GM12865 (cell line): ENCODE results near the gene CCDC148.

ENCODE experiments used
- DNase-seq: peaks from one replicate; pipeline ENCODE4 v3.0.0; 2010; ENCODE audit warnings: low read depth
- H3K4me3 ChIP-seq: 2 replicates; pipeline ENCODE4 v1.5.1; 2011; ENCODE audit warnings: mild to moderate bottlenecking, low read depth, low read length, control low read depth
- CTCF ChIP-seq: IDR thresholded peaks from 2 replicates; pipeline ENCODE4 v1.5.1; 2011; ENCODE audit warnings: low read length, control low read depth, low read depth, inconsistent platforms; ENCODE audit not compliant: insufficient read depth; ENCODE audit errors: missing control alignments

The CCDC148 gene

DNA sequence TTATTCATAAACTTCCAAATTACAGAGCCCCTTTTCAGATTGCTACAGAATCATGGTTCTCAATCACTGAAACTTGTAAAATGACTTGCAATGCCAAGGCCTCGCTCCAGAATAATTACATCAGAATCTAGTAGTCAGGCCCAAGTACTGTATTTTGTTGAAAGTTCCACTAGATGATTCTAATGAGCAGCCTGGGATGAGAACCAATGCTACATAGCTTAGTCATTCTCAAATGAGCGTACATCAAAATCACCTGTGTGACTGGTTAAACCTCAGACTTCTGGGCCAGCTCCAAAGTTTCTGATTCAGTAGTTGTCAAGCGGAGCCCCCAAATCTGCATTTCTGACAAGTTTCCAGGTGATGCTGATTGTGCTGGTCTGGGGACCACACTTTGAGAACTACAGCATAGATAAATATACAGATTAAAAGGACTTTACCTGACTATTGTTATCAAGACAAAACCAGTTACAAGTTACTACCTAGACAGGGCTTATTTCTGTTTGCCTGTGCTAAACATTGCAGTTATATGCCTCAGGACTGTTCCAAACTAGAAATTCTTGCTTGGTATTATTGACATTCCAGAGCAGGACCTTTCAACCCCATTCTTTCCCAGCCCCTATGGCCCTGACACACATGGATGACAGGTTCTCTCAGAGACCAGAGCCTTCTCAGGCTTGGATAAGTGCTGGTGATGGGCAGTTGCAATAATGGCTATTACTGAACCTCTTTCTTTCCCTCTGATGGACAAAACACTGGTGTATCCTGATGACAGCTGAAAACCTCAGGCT is 271.8 kb downstream of the CCDC148 start:
- no peak for TF ChIP-seq CTCF
- no peak overlapping the region for H3K4me3 ChIP-seq
- no peak for DNase-seq

GRCh38 chr2:158184001-158184400 is 272.6 kb downstream of the CCDC148 start:
- H3K4me3 ChIP-seq = no peak overlapping the region
- no peak for DNase-seq
- TF ChIP-seq CTCF = no peak

DNA sequence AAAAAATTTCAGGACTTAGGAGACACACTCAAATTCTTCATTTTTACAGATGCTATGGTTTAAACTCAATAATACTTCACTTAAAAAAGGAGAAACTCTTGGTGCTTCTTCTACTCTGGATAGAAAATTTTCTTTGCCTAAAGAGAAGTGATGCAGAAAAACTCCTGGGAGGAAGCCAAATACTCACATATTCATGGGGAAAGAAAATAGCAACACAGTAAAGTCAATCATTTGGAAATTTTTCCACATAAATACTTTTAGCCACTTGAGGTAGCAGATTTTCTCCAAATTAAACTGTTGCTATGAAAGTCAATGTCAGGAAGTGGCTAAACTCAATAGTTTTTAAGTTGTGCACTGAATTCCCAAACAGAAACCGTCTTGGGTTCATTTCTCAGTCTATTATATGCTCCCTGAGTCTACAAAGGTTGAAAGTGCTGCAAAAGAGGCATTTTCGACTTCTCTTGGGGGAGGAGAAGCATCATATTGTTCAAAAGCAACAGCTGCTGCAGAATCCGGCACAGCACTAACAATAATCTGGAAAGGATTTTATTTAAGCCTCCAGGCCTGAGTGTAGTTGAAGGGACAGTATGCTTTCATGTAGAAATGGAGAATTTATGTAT is 273.8 kb downstream of the CCDC148 start:
- DNase-seq = no peak
- no peak overlapping the region for H3K4me3 ChIP-seq
- TF ChIP-seq CTCF = no peak

GRCh38 chr2:158181171-158181570 is 275.4 kb downstream of the CCDC148 start:
- TF ChIP-seq CTCF = no peak
- H3K4me3 ChIP-seq = no peak overlapping the region
- DNase-seq = no peak

DNA sequence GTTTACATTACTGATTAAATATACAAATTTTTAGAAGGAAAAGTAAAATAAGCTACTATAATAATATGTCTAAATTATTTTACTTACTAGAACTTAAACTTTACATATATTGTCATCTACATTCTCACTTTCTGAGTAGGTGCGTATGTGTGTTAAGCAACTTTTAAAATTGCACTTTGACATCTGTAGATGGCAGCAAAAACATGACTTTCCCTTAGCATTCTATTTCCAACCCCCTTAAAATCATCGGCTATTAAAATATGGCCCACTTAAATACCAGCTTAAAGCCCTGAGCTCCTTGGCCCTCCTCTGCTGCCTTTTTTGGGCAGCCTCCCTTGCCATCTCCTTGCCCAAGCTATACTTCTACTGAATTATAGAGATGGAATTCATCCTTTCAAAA is 276.9 kb downstream of the CCDC148 start:
- peak; percentile 27 for TF ChIP-seq CTCF

DNA sequence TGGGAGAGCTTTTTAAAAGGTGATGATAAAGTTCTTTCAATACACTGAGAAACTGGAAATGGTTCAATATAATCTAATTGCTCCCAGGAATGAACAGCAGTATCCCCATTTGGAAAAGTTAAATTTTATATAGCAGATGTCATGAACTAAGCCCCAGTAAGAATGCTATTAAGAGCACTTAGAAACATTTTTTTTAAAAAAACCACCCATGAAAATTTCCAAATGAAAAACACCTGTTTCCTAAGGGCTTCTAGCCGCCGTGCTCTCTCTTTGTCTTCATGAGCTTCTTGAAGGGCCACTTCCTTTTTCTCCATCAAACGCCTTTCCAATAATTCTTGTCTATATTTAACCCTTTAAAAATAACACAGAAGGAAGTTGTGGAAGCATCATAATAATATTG is 277.9 kb downstream of the CCDC148 start:
- H3K4me3 ChIP-seq = no peak overlapping the region
- DNase-seq = no peak
- TF ChIP-seq CTCF = no peak

More for the DNA sequence above, 276.9 kb downstream of the CCDC148 start:
- H3K4me3 ChIP-seq = no peak overlapping the region
- peak; percentile 33 for DNase-seq
